UCSD-AML1 (cell line): ENCODE results near the gene AMPD2.
"Not testable (repeated sequence)": the region's sequence is repeated elsewhere in the genome, so short reads cannot be mapped to it uniquely, and the experiment has no call there.

Experiments used
- DNase-seq: peaks from one replicate; lab custom pipeline; 2025; ENCODE audit not compliant: unreplicated experiment; lab: John Stamatoyannopoulos, UW

The AMPD2 gene

DNA sequence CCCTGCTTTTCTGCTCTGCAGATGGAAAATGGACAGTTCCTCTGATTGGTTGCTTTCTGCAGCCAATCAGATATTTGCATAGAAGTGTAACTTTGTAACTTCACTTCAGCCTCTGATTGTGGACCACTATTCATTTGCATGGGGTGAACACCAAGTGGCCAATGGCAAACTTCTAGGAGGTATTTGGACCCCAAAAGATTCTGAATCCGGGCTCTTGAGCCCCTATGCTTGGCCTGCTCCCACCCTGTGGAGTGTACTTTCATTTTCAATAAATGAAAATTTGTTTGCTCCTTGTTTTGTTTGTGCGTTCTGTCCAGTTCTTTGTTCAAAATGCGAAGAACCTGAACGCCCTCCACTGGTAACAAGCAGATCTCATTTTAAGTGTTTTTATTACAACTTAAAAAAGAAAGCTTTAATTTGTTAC, 29.9 kb downstream of the AMPD2 start:
- DNase-seq = no peak

GRCh38 chr1:109650609-109651008, 31.0 kb downstream of the AMPD2 start:
- no peak for DNase-seq

- no peak for DNase-seq
These were observed 32.8 kb downstream of the AMPD2 start for GRCh38 chr1:109652402-109652801.

GRCh38 chr1:109653306-109653705, 33.7 kb downstream of the AMPD2 start:
- DNase-seq = no peak

- no peak for DNase-seq
These were observed 34.9 kb downstream of the AMPD2 start for GRCh38 chr1:109654519-109654918.

- peak; percentile 72 for DNase-seq
These were observed 36.2 kb downstream of the AMPD2 start, which contains the start of gene GSTM4 for GRCh38 chr1:109655615-109656519. Gene GSTM4 (plus strand): TSS chr1:109656099. CDS start chr1:109656390, 291 bp downstream.

DNA sequence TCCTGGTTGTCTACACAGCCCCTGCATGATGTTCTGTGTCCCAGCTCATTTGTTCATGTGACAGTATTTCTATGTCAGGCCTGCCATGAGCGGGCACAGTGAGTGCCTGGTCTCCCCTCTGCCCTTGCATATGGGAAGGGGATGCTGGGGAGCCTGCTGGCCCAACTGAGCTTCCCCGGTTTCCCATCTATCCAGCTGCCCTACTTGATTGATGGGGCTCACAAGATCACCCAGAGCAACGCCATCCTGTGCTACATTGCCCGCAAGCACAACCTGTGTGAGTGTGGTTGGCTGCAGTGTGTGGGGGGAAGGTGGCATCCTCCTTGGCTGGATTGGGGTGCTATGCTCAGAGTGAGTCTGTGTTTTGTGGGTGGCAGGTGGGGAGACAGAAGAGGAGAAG, 37.8 kb downstream of the AMPD2 start:
- no peak for DNase-seq

DNA sequence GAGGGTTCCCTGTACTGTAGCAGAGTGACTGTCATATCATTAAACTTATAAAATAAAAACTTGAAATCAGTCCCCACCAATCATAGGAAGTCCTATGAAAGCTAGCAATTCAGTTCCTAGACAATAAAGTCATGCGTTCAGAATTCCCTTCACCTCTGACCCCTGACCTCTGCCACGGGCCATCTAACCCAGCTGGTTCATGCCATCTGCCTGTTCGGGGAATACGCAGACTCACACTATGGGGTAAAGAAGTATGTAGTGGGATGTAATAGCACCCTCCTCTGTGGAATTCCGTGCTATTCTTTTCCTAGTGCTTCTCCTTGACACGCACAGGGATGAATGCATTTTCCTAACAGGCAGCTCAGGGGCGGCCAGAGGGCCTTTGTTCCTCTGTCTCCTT, 38.3 kb downstream of the AMPD2 start:
- no peak for DNase-seq

GRCh38 chr1:109658533-109659042, 39.0 kb downstream of the AMPD2 start:
- DNase-seq = no peak

- no peak for DNase-seq
These were observed 39.5 kb downstream of the AMPD2 start for GRCh38 chr1:109659145-109659544.

- DNase-seq = peak; percentile 35
These were observed 40.5 kb downstream of the AMPD2 start for GRCh38 chr1:109659997-109660690.

DNA sequence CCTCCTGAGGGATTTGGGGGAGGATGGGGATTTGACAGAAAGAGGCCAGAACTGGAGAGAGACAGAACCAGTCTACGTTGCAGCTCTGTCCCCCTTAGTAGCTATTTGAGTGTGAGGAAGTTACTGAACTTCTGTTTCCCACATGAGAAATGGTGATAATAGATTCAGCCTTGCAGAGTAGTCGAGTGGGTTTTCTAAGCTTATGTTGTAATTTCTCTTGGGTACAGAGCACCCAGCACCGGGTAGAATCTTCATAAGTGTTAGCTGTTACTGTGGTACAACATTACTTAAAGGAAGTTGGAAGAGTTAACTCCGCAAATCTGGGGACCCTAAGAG, 41.0 kb downstream of the AMPD2 start:
- DNase-seq = not testable (repeated sequence)

- no peak for DNase-seq
These were observed 41.8 kb downstream of the AMPD2 start for GRCh38 chr1:109661391-109661790.

GRCh38 chr1:109664671-109665070, 45.0 kb downstream of the AMPD2 start:
- DNase-seq = no peak

GRCh38 chr1:109667452-109668122, 48.0 kb downstream of the AMPD2 start, which contains the start of gene GSTM2:
Gene GSTM2 (plus strand): TSS chr1:109668057. CDS start chr1:109668116, 59 bp downstream.
- no peak for DNase-seq

DNA sequence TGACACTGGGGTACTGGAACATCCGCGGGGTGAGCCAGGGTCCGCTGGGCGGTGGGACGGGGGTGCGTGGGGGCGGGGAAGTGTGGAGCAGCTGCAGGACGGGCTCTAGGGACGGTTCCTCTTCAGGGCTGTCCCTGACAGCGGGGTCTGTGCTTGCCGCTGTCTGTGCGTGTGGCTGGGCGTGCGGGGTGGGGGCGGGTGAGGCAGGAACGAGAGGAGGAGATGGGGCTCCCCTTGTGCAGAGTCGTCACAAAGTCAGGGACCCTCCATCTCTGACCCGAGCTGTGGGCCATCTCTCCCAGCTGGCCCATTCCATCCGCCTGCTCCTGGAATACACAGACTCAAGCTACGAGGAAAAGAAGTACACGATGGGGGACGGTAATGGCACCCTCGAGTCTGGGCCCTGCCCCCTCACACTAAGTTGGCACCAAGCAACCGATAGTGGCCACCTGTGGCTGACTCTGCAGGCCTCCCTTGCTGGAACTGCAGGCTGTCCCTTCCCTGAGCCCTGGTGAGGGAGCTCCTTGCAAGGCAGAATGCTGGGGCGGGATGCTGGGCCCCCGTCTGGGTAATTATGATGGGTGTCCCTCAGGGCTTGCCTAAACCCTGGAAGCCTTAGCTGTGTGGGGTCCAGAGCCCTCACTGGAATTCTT, 48.6 kb downstream of the AMPD2 start:
- DNase-seq = no peak

DNA sequence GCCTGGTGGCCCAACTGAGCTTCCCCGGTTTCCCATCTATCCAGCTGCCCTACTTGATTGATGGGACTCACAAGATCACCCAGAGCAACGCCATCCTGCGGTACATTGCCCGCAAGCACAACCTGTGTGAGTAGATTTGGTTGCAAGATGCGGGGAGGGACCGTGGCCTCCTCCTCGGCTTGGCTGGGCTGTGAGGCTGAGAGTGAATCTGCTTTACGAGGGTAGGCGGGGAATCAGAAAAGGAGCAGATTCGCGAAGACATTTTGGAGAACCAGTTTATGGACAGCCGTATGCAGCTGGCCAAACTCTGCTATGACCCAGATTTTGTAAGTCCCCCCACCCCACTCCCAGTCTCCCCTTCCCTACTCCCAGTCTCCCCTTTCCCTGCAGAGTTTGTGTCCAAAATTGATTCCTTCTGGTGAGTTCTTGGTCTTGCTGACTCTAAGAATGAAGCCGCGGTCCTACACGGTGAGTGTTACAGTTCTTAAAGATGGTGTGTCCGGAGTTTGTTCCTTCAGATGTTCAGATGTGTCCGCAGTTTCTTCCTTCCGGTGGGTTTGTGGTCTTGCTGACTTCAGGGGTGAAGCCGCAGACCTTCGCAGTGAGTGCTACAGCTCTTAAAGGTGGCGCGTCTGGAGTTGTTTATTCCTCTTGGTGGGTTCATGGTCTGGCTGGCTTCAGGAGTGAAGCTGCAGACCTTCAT, 49.8 kb downstream of the AMPD2 start:
- peak; percentile 70 for DNase-seq

DNA sequence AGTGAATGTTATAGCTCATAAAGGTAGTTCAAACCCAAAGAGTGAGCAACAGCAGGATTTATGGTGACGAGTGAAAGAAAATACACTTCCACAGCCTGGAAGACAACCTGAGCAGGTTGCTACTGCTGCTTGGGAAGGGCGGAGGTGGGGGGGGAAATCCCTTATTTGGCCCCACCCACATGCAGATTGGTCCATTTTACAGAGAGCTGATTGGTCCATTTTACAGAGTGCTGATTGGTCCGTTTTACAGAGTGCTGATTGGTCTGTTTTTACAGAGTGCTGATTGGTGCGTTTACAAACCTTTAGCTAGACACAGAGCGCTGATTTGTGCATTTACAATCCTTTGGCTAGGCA, 50.3 kb downstream of the AMPD2 start:
- not testable (repeated sequence) for DNase-seq

- DNase-seq = no peak
These were observed 51.4 kb downstream of the AMPD2 start for GRCh38 chr1:109671067-109671466.

- not testable (repeated sequence) for DNase-seq
These were observed 54.2 kb downstream of the AMPD2 start for GRCh38 chr1:109673861-109674260.
